HG02870 (cell line): ENCODE data around the gene FBXO42.
"Not testable (repeated sequence)": the region's sequence is repeated elsewhere in the genome, so short reads cannot be mapped to it uniquely, and the experiment has no call there.

Experiments
- ATAC-seq: cut with Tn5 transposase; IDR thresholded peaks from one replicate; pipeline ENCODE4 v1.9.1; 2021; ENCODE audit warnings: mild to moderate bottlenecking, moderate library complexity; ENCODE audit not compliant: unreplicated experiment

The FBXO42 gene

GRCh38 chr1:16372535-16373285 is 20.4 kb upstream of the FBXO42 start:
- ATAC-seq: no peak

DNA sequence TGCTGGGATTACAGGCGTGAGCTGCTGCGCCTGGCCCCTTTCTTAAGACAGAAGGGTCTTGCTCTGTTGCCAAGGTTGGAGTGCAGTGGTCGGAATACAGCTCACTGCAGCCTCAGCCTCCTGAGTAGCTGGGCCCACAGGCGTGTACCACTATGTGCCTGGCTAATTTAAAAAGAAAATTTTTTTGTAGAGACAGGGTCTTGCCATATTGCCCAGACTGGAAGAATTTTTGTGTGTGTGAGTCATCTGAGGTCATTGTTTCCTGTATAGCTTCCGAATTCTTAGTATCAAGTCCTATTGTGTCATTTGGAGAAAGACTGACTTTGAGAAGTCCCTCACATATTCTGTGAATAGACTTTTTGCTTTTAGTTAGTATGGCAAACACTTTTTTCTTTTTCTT is 19.4 kb upstream of the FBXO42 start:
- no peak for ATAC-seq

DNA sequence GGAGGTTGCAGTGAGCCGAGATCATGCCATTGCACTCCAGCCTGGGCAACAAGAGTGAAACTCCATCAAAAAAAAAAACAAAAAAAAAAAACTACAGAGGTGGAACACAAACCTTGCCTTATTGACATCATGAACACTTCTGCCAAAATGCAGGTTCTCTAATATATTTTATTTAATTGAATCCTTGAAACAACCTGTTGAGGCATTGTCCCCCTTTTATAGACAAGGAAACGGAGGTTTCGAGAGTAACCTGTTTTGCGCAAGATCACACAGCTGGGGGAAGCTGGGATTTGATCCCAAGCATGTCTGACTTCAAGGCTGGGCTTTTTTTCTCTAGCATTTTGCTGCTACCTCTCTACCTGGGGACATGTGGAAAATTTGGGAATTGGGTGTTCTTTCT is 17.5 kb upstream of the FBXO42 start:
- no peak for ATAC-seq

GRCh38 chr1:16367968-16368890 is 15.9 kb upstream of the FBXO42 start:
- no peak for ATAC-seq

GRCh38 chr1:16367258-16367967 is 15.1 kb upstream of the FBXO42 start:
- peak; percentile 53 for ATAC-seq

- peak; percentile 78 for ATAC-seq
Observed at GRCh38 chr1:16366722-16367257, 14.5 kb upstream of the FBXO42 start, which contains the start of gene SZRD1. TSS of gene SZRD1 (plus strand) at chr1:16367242. CDS start at chr1:16367258, 16 bp downstream.

DNA sequence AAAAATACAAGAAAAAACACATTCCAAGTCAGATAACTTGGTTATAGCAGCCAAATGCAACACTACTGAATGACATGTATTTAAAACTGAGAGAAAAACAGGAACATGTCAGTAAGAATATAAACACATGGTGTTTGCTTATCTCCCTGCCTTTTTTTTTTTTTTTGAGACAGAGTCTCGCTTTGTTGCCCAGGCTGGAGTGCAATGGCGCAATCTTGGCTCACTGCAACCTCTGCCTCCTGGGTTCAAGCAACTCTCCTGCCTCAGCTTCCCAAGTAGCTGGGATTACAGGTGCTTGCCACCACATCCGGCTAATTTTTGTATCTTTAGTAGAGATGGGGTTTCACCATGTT is 12.8 kb upstream of the FBXO42 start:
- ATAC-seq: not testable (repeated sequence)

DNA sequence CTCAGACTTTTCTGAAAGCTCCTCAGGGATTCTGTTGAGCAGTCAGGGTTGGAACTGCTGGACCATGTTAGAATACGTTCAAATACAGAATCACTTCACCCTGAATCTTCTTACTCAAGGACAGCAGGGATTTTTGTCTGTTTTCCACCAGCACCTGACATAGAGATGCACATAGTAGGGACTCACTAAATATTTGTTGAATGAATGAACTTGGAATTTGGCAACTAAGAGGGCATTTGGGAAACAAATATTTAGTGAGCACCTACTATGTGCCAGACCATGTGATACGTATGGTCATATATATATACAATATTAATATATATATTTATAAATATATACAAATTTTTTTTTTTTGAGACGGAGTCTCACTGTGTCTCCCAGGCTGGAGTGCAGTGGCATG is 4.6 kb upstream of the FBXO42 start:
- ATAC-seq: no peak

DNA sequence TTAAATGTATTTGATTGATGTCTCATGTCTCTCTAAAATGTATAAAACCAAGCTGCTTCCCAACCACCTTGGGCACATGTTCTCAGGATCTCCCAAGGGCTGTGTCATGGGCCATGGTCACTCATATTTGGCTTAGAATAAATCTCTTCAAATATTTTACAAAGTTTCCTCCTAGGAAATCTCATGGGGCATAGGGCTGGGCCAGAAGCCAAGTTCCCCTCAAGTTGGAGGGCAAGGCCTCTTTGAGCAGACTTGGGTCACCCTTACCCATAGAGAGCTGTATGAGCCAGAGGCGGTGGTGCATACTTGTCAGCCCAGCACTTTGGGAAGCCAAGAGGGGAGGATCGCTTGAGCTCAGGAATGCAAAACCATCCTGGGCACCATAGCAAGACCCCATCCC is 2.3 kb upstream of the FBXO42 start:
- no peak for ATAC-seq

DNA sequence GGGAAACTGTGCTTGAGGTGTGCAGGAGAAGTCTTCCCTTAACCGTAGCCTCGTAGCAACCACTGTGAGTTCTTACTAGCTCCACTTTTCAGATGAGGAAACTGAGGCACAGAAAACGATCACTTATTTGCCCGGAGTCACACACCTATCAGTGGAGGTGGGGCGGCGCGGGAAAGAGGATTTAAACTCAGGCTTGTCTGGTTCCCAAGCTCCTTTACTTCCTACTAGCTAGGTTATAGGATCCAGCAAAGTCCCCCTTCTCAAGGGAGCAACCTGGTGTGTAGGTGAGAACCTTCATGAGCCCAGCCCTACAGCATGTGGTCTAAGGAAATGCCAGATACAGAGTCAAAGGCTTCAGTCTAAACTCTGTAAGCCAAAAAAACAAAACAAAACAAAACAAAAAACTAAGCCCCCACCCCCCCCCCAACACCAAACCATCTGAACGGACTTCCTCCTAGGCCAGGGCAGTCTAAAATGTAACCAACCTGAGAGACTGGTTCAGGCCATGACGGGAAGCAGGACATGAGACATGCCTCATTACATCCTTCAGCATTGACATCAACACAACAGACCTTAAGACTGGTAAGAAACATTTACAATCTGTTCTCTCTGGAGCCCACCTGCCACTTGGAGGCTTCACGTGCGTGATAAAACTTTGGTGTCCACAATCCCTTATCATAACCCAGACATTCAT is 709 bp upstream of the FBXO42 start:
- ATAC-seq: no peak

GRCh38 chr1:16351456-16351993 is 755 bp downstream of the FBXO42 start:
- no peak for ATAC-seq

DNA sequence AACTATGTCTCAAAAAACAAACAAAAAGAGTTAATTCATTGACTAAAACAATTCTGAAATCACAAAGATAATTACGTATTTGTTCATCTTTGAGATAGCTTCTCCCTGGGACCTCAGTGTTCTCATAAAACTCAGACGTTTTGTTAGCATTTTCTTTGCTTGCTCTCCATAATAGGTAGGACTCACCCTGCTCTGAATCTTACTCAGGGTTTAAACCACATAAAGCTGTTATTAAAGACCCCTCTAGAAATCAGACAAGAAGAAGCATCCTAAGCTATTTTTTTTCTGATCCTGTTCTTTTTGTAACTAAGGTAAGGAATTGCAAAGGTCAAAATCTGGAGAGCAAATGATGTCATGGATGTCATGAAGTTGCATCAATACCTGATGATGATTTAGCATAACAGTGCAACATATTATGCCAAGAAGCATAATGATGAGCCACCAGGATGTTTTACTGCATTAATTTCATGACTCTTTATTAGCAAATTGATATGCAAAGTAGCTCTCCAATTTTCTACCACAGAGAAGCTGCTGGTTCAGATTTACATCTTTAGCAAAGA is 2.4 kb downstream of the FBXO42 start:
- no peak for ATAC-seq

- no peak for ATAC-seq
Observed at GRCh38 chr1:16348414-16349182, 3.7 kb downstream of the FBXO42 start.

DNA sequence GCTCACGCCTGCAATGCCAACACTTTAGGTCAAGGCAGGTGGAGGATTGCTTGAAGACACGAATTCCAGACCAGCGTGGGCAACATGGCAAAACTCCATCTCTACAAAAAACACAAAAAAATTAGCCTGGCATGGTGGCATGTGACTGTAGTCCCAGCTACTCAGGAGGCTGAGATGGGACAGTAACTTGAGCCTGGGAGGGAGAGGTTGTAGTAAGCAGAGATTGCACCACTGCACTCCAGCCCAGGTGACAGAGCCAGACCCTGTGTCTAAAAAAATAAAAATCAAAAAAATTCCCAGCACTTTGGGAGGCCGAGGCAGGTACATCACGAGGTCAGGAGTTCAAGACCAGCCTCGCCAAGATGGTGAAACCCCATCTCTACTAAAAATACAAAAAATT is 9.0 kb downstream of the FBXO42 start:
- not testable (repeated sequence) for ATAC-seq

GRCh38 chr1:16342331-16343062 is 9.8 kb downstream of the FBXO42 start:
- ATAC-seq: no peak

- ATAC-seq: no peak
Observed at GRCh38 chr1:16340673-16341072, 11.6 kb downstream of the FBXO42 start.

- no peak for ATAC-seq
Observed at GRCh38 chr1:16338961-16339360, 13.3 kb downstream of the FBXO42 start.

- ATAC-seq: no peak
Observed at GRCh38 chr1:16334655-16335340, 17.5 kb downstream of the FBXO42 start.
